GM12878 (cell line): Measurements from ENCODE around the gene TNIP1. TPM values are rescaled to one million over a fixed set of nuclear protein-coding genes. Genes with fewer than 3 reads are reported as not detected.

Experiments used
- ATAC-seq: fragments of 200-7000 bp; cut with Tn5 transposase; 3 replicates; pipeline ENCODE4 v1.9.1; 2020; ENCODE audit warnings: mild to moderate bottlenecking, moderate library complexity
- BruUV-seq: library from RNA; stranded (reverse); fragments of 400-500 nt; replicated peaks from 2 replicates; lab custom pipeline; 2021; lab: Mats Ljungman, UMichigan
- CTCF ChIA-PET: fragments of 300-600 bp; sonication (Branson Sonifier 250); formaldehyde crosslinking; extraction: SDS; loops from one replicate; lab custom pipeline; 2021; ENCODE audit warnings: inconsistent platforms; lab: Yijun Ruan, JAX
- POLR2A ChIA-PET: fragments of 350-600 bp; formaldehyde crosslinking; extraction: SDS; loops from one replicate; lab custom pipeline; 2021; ENCODE audit warnings: inconsistent platforms; lab: Charles Lee
- RAD21 ChIA-PET: fragments of 300-600 bp; sonication (Branson Sonifier 250); formaldehyde crosslinking; loops from one replicate; lab custom pipeline; 2023; ENCODE audit warnings: antibody characterized with exemption; ENCODE audit not compliant: unreplicated experiment; lab: Charles Lee
- SMC1A ChIA-PET: fragments of 300-600 bp; sonication (Branson Sonifier 250); formaldehyde crosslinking; loops from one replicate; lab custom pipeline; 2023; ENCODE audit not compliant: unreplicated experiment, uncharacterized antibody; lab: Charles Lee
- DNase-seq: peaks from one replicate; pipeline ENCODE4 v3.0.0-alpha.2; 2011; ENCODE audit warnings: low read depth, low spot score
- FAIRE-seq: peaks from 3 replicates; lab custom pipeline; 2011; peaks lifted over from hg19 to GRCh38; lab: Jason Lieb, UNC
- H2AFZ ChIP-seq: 2 replicates; pipeline ENCODE4 v1.6.0; 2011; ENCODE audit warnings: low read depth, low read length, control low read depth; ENCODE audit not compliant: control insufficient read depth
- H3K27ac ChIP-seq: 2 replicates; pipeline ENCODE4 v1.5.1; 2011; ENCODE audit warnings: control low read depth; ENCODE audit not compliant: control insufficient read depth, insufficient read depth
- H3K27me3 ChIP-seq, 2 experiments: replicated peaks in 1 of 2; 2 replicates each; pipeline versions ENCODE4 v1.6.0 to v1.6.1; 2011; ENCODE audit warnings: low read length in 1 of 2; ENCODE audit not compliant: control insufficient read depth in 2 of 2, insufficient read depth in 2 of 2
- H3K36me3 ChIP-seq, 2 experiments: 2 replicates each; pipeline ENCODE4 v1.5.1; 2011; ENCODE audit warnings: low read length in 1 of 2; ENCODE audit not compliant: control insufficient read depth in 2 of 2, insufficient read depth in 2 of 2
- H3K4me1 ChIP-seq: 2 replicates; pipeline ENCODE4 v1.6.1; 2011; ENCODE audit warnings: mild to moderate bottlenecking, low read length, moderate library complexity, mixed read lengths; ENCODE audit not compliant: control insufficient read depth, insufficient read depth
- H3K4me2 ChIP-seq: 2 replicates; pipeline ENCODE4 v1.6.0; 2011; ENCODE audit warnings: control low read depth; ENCODE audit not compliant: control insufficient read depth, insufficient read depth
- H3K4me3 ChIP-seq: fragments of 200-600 bp; sonication (generic); 2 replicates; pipeline ENCODE4 v1.5.1; 2016
- H3K79me2 ChIP-seq: 2 replicates; pipeline ENCODE4 v1.6.0; 2011; ENCODE audit warnings: low read length; ENCODE audit not compliant: control insufficient read depth, insufficient read depth
- H3K9ac ChIP-seq: 2 replicates; pipeline ENCODE4 v1.8.0; 2011; ENCODE audit warnings: low read length, control low read depth, mixed read lengths; ENCODE audit not compliant: control insufficient read depth, insufficient read depth
- H3K9me3 ChIP-seq: replicated peaks from 3 replicates; pipeline ENCODE4 v1.5.1; 2011; ENCODE audit warnings: mild to moderate bottlenecking, low read length; ENCODE audit not compliant: control insufficient read depth, insufficient read depth
- H4K20me1 ChIP-seq: 2 replicates; pipeline ENCODE4 v1.6.0; 2011; ENCODE audit not compliant: control insufficient read depth, insufficient read depth
- E2F8 ChIP-seq: fragments of 450-650 bp; IDR thresholded peaks from 2 replicates; pipeline ENCODE4 v1.6.1; 2018; ENCODE audit warnings: mild to moderate bottlenecking, low read depth, moderate library complexity; ENCODE audit not compliant: partially characterized antibody
- KAT2A ChIP-seq: conservative IDR thresholded peaks from 2 replicates; pipeline ENCODE4 v1.6.1; 2011; ENCODE audit warnings: low read depth, low read length; ENCODE audit not compliant: control insufficient read depth
- MYB ChIP-seq: fragments of 150-350 bp; IDR thresholded peaks from 2 replicates; pipeline ENCODE4 v1.6.1; 2014; ENCODE audit warnings: mild to moderate bottlenecking, low read depth, low read length, borderline replicate concordance
- NFYA ChIP-seq: IDR thresholded peaks from 2 replicates; pipeline ENCODE4 v1.6.1; 2011; ENCODE audit warnings: low read depth, mild to moderate bottlenecking, low read length, improper control_type of control experiment, borderline replicate concordance
- NKRF ChIP-seq: fragments of 450-650 bp; conservative IDR thresholded peaks from 2 replicates; pipeline ENCODE4 v1.6.1; 2017; ENCODE audit warnings: mild to moderate bottlenecking, moderate library complexity
- ZBTB4 ChIP-seq: fragments of 450-650 bp; formaldehyde crosslinking; IDR thresholded peaks from 2 replicates; pipeline ENCODE4 v1.4.0; 2022; ENCODE audit warnings: mild to moderate bottlenecking, moderate library complexity
- ZNF207 ChIP-seq: fragments of 450-650 bp; IDR thresholded peaks from 2 replicates; pipeline ENCODE4 v1.6.1; 2014; ENCODE audit warnings: antibody characterized with exemption, mild to moderate bottlenecking, borderline replicate concordance
- WGBS: methylation state at CpG from one replicate; pipeline ENCODE4 v1.1.6; 2016; ENCODE audit warnings: low lambda C conversion rate; ENCODE audit not compliant: insufficient replicate concordance, insufficient coverage; ENCODE audit errors: missing lambda C conversion rate; 5-methylcytosine and 5-hydroxymethylcytosine counted together
- in situ Hi-C: fragments of 300-500 bp; cut with MboI; formaldehyde crosslinking; loops from 9 replicates; pipeline ENCODE4 v1.14.3; 2018; ENCODE audit warnings: mixed read lengths
- intact Hi-C: fragments of 100-400 bp; cut with micrococcal nuclease; formaldehyde crosslinking; loops from one replicate; pipeline ENCODE4 v1.14.2; 2022; ENCODE audit not compliant: unreplicated experiment
- polyA plus RNA-seq, 11 experiments: library from polyadenylated mRNA; depleted of rRNA in 4 of 11; unstranded in 6 of 11; stranded (reverse) in 5 of 11; fragments of >200 nt; fragmentation: Nextera tagmentation in 4 of 11; fragmentation: Illumina TruSeq in 1 of 11; extraction: Ambion mirVana in 4 of 11; extraction: Trizol in 1 of 11; gene quantifications; 1 replicate in 1 of 11; 2 replicates in 10 of 11; pipeline versions ENCODE4 v1.2.1 to v1.2.3, GENCODE V29; 2011 to 2016; ENCODE audit warnings: inconsistent platforms in 2 of 11, missing spikeins in 2 of 11, low read depth in 1 of 11
- total RNA-seq, 4 experiments: library from RNA; depleted of rRNA in 3 of 4; stranded (reverse); fragments of >200 nt in 3 of 4; fragmentation: Illumina TruSeq in 1 of 4; extraction: Trizol in 1 of 4; gene quantifications; 2 replicates each; pipeline versions ENCODE4 v1.2.1 to v1.2.3, GENCODE V29; 2013 to 2021

TNIP1 gene
- total and polyA plus RNA-seq, 10 of the 15 experiments (the other 5 are each of a cell fraction or from before 2014, with no cell fraction given) = 4.4 to 279 (median 150) TPM

- Histone ChIP-seq H3K27ac (no peak overlapping the region), H3K9ac (no peak overlapping the region), H3K9me3 (no peaks in the 10 kb centered on the region), H3K27me3 (no peaks in the 10 kb centered on the region), H3K4me2 (no peak overlapping the region), H3K4me3 (no peak overlapping the region), H2AFZ (no peak overlapping the region), H4K20me1 (no peaks in the 10 kb centered on the region), H3K36me3 (peaks cover 27 to 40% of the 10 kb centered on the region in 2 experiments), H3K4me1 (peaks cover 42% of the 10 kb centered on the region), H3K79me2 (peaks cover 6% of the 10 kb centered on the region)
- WGBS = 82% methylated on average over 9 of the region's 9 CpGs
- no peak for DNase-seq
- TF ChIP-seq KAT2A (no peak), NFYA (no peak), NKRF (no peak)
- in situ Hi-C loops (no loop called here), intact Hi-C loops (no loop called here)
- FAIRE-seq = no peak
- SMC1A ChIA-PET = interaction anchor here (0.9 to 2.1 kb wide), 3 partner anchors 14 to 64 kb away, joined by 3 to 8 read pairs (median 4); no protein-coding TSS in a partner anchor
- ATAC-seq = no peak
- BruUV-seq = no TSS peak
- POLR2A ChIA-PET = no interaction called here
- RAD21 ChIA-PET = interaction anchor here (0.8 to 1.2 kb wide), 2 partner anchors 15 to 66 kb away, joined by 3 to 4 read pairs; no protein-coding TSS in a partner anchor
- CTCF ChIA-PET = interaction anchor here (1.0 to 2.6 kb wide), 3 partner anchors 9 to 53 kb away, joined by 3 to 14 read pairs (median 3); no protein-coding TSS in a partner anchor
Measured at GRCh38 chr5:151101151-151101550, 20.3 kb upstream of the TNIP1 start.

- in situ Hi-C loops (no loop called here), intact Hi-C loops (no loop called here)
- peaks cover 7% of the 10 kb centered on the region for H3K79me2 ChIP-seq
- H3K4me3 ChIP-seq = no peak overlapping the region
- no peak overlapping the region for H3K9ac ChIP-seq
- H3K27me3 ChIP-seq = no peaks in the 10 kb centered on the region
- no peak for FAIRE-seq
- SMC1A ChIA-PET = interaction anchor here (1.1 to 4.1 kb wide), 3 partner anchors 10 to 65 kb away, joined by 4 to 66 read pairs (median 20); no protein-coding TSS in a partner anchor
- H3K9me3 ChIP-seq = no peaks in the 10 kb centered on the region
- DNase-seq = no peak
- POLR2A ChIA-PET = no interaction called here
- BruUV-seq = no TSS peak
- H3K27ac ChIP-seq = no peak overlapping the region
- H4K20me1 ChIP-seq = no peaks in the 10 kb centered on the region
- 99% methylated on average over 4 of the region's 4 CpGs for WGBS
- no peak overlapping the region for H3K4me2 ChIP-seq
- H3K36me3 ChIP-seq = peaks cover 24 to 37% of the 10 kb centered on the region in 2 experiments
- RAD21 ChIA-PET = interaction anchor here (1.2 kb wide), 1 partner anchor 15 kb away, joined by 4 read pairs; no protein-coding TSS in a partner anchor
- no peak overlapping the region for H2AFZ ChIP-seq
- ATAC-seq = no peak
- CTCF ChIA-PET = interaction anchor here (2.6 to 6.3 kb wide), 2 partner anchors 15 kb away, joined by 14 to 78 read pairs; no protein-coding TSS in a partner anchor
- H3K4me1 ChIP-seq = peaks cover 47% of the 10 kb centered on the region
- TF ChIP-seq ZBTB4 (CRISPR knock-in tag) (no peak), ZNF207 (no peak), E2F8 (no peak), MYB (no peak)
Measured at GRCh38 chr5:151100681-151101080, 19.8 kb upstream of the TNIP1 start.
